Measurements from ENCODE around the gene STRIP2. TPM values are rescaled to one million over a fixed set of nuclear protein-coding genes. Genes with fewer than 3 reads are reported as not detected.

STRIP2 gene
- total and polyA plus RNA-seq, 2 of the 13 experiments (the other 11 are each of a cell fraction or from before 2014, with no cell fraction given): 3.9 to 8.2 TPM

- TF ChIP-seq MBNL3 (CRISPR knock-in tag; conservative IDR thresholded peaks at IDR 0.05): no peak
- TF ChIP-seq ZNF33A (CRISPR knock-in tag; IDR thresholded peaks at IDR 0.05; ENCODE audit: borderline replicate concordance): no peak
- TF ChIP-seq ZNF207 (IDR thresholded peaks at IDR 0.05; ENCODE audit: borderline replicate concordance): no peak
- no peak for TF ChIP-seq ZNF883 (CRISPR knock-in tag; IDR thresholded peaks at IDR 0.05; ENCODE audit: not compliant biosample characterization)
- TF ChIP-seq TEAD3 (CRISPR knock-in tag; optimal IDR thresholded peaks at IDR 0.05; ENCODE audit: borderline replicate concordance): no peak
- peak; percentile 46; the same call in 1 of the 2 replicates for TF ChIP-seq CCDC6 (CRISPR knock-in tag; IDR thresholded peaks at IDR 0.05)
- TF ChIP-seq LBX2 (CRISPR knock-in tag; IDR thresholded peaks at IDR 0.05; ENCODE audit: borderline replicate concordance): no peak
- TF ChIP-seq GABPB1 (CRISPR knock-in tag; IDR thresholded peaks at IDR 0.05): peak; percentile 64; the same call in 1 of the 2 replicates
- no peak; the same call in 1 of the 2 replicates for TF ChIP-seq ARID5B (CRISPR knock-in tag; IDR thresholded peaks at IDR 0.05)
- TF ChIP-seq ZNF142 (CRISPR knock-in tag; IDR thresholded peaks at IDR 0.05): peak; percentile 37; the same call in 1 of the 2 replicates
- peak; percentile 60; the same call in 1 of the 2 replicates for TF ChIP-seq ZSCAN9 (CRISPR knock-in tag; IDR thresholded peaks at IDR 0.05; ENCODE audit: borderline replicate concordance)
- TF ChIP-seq FLYWCH1 (CRISPR knock-in tag; IDR thresholded peaks at IDR 0.05): no peak
- no peak for TF ChIP-seq ZNF367 (CRISPR knock-in tag; IDR thresholded peaks at IDR 0.05; ENCODE audit: borderline replicate concordance)
- no peak for TF ChIP-seq IRF1 (CRISPR knock-in tag; IDR thresholded peaks at IDR 0.05; ENCODE audit: low read depth)
- TF ChIP-seq SRF (IDR thresholded peaks at IDR 0.05; ENCODE audit: low read depth, low read length): no peak
- no peak for TF ChIP-seq PAX8 (CRISPR knock-in tag; IDR thresholded peaks at IDR 0.05; ENCODE audit: borderline replicate concordance)
- TF ChIP-seq RBFOX2 (IDR thresholded peaks at IDR 0.05; ENCODE audit: low read depth, low read length): peak; percentile 78
- no peak for TF ChIP-seq DNMT3B (CRISPR knock-in tag; conservative IDR thresholded peaks at IDR 0.05)
Observed at GRCh38 chr7:129433847-129434674, at the start of gene STRIP2 (continued).
